OCI-LY1 (cell line): ENCODE measurements around the gene HECW1.

Experiments
- H2AFZ ChIP-seq: fragments of 200-600 bp; sonication (generic), shearing (Covaris generic); 2 replicates; pipeline ENCODE4 v1.6.0; 2014; ENCODE audit warnings: antibody characterized with exemption, mild to moderate bottlenecking, low read length
- H3F3A ChIP-seq: fragments of 200-600 bp; sonication (generic), shearing (Covaris generic); 2 replicates; pipeline ENCODE4 v1.6.0; 2014; ENCODE audit warnings: mild to moderate bottlenecking, antibody characterized with exemption, low read length, moderate library complexity; ENCODE audit not compliant: insufficient read depth
- H3K27ac ChIP-seq: fragments of 200-600 bp; sonication (generic); 2 replicates; pipeline ENCODE4 v1.5.1; 2014; ENCODE audit warnings: low read length, mixed run types, mild to moderate bottlenecking, low read depth; ENCODE audit not compliant: poor library complexity, severe bottlenecking
- H3K27me3 ChIP-seq: fragments of 200-600 bp; sonication (generic); 2 replicates; pipeline ENCODE4 v1.6.0; 2014; ENCODE audit warnings: antibody characterized with exemption, mild to moderate bottlenecking, low read length, moderate library complexity; ENCODE audit not compliant: insufficient read depth
- H3K36me3 ChIP-seq: fragments of 200-600 bp; sonication (generic); 2 replicates; pipeline ENCODE4 v1.6.1; 2014; ENCODE audit warnings: mild to moderate bottlenecking, antibody characterized with exemption, low read length, moderate library complexity, mixed read lengths; ENCODE audit not compliant: insufficient read depth
- H3K4me1 ChIP-seq: fragments of 200-600 bp; sonication (generic); 2 replicates; pipeline ENCODE4 v1.5.1; 2014; ENCODE audit warnings: mild to moderate bottlenecking, low read length, moderate library complexity; ENCODE audit not compliant: insufficient read depth, severe bottlenecking
- H3K4me2 ChIP-seq: fragments of 200-600 bp; sonication (generic), shearing (Covaris generic); 2 replicates; pipeline ENCODE4 v1.6.1; 2014; ENCODE audit warnings: low read length
- H3K4me3 ChIP-seq: fragments of 200-600 bp; sonication (generic); 2 replicates; pipeline ENCODE4 v1.5.1; 2014; ENCODE audit warnings: low read length, low read depth, mild to moderate bottlenecking, mixed read lengths; ENCODE audit not compliant: poor library complexity, severe bottlenecking
- H3K79me2 ChIP-seq: fragments of 200-600 bp; shearing (Covaris generic); 2 replicates; pipeline ENCODE4 v1.6.1; 2016; ENCODE audit warnings: mixed run types, low read length, mixed read lengths; ENCODE audit not compliant: insufficient read depth
- H3K9ac ChIP-seq: fragments of 200-600 bp; sonication (generic), shearing (Covaris generic); 2 replicates; pipeline ENCODE4 v1.6.1; 2014; ENCODE audit warnings: mild to moderate bottlenecking, low read length, mixed read lengths
- H3K9me2 ChIP-seq: fragments of 200-600 bp; sonication (generic), shearing (Covaris generic); 2 replicates; pipeline ENCODE4 v1.6.1; 2014; ENCODE audit warnings: low read depth, mild to moderate bottlenecking, low read length, mixed read lengths
- H3K9me3 ChIP-seq: fragments of 200-600 bp; shearing (Covaris generic); 2 replicates; pipeline ENCODE4 v1.6.1; 2014; ENCODE audit warnings: low read length, mixed read lengths
- H4K20me1 ChIP-seq: fragments of 200-600 bp; sonication (generic), shearing (Covaris generic); 2 replicates; pipeline ENCODE4 v1.6.0; 2016; ENCODE audit warnings: mild to moderate bottlenecking, low read length; ENCODE audit not compliant: insufficient read depth
- CTCF ChIP-seq: fragments of 200-600 bp; sonication (generic), shearing (Covaris generic); IDR thresholded peaks from 2 replicates; pipeline ENCODE4 v1.5.1; 2017; ENCODE audit warnings: mild to moderate bottlenecking, antibody characterized with exemption, low read length, moderate library complexity, mixed read lengths
- EZH2 ChIP-seq: fragments of 200-600 bp; sonication (generic), shearing (Covaris generic); IDR thresholded peaks from 2 replicates; pipeline ENCODE4 v1.8.0; 2017; ENCODE audit warnings: borderline replicate concordance, mixed run types, mild to moderate bottlenecking, antibody characterized with exemption, low read length, moderate library complexity, mixed read lengths

The HECW1 gene

GRCh38 chr7:43169076-43169475 lies 56.6 kb downstream of the HECW1 start:
- TF ChIP-seq CTCF (no peak), EZH2 (no peak)
- Histone ChIP-seq H3K9ac (no peak overlapping the region), H3F3A (no peaks in the 10 kb centered on the region), H3K27me3 (no peaks in the 10 kb centered on the region; the same call in 1 of the 2 replicates), H3K27ac (no peak overlapping the region), H3K4me2 (no peak overlapping the region), H3K9me3 (no peaks in the 10 kb centered on the region), H2AFZ (no peak overlapping the region), H3K4me1 (no peaks in the 10 kb centered on the region), H3K9me2 (no peaks in the 10 kb centered on the region), H3K36me3 (no peaks in the 10 kb centered on the region), H3K79me2 (no peaks in the 10 kb centered on the region), H3K4me3 (no peak overlapping the region), H4K20me1 (no peaks in the 10 kb centered on the region)

GRCh38 chr7:43170571-43170970 lies 58.1 kb downstream of the HECW1 start:
- H4K20me1 ChIP-seq = no peaks in the 10 kb centered on the region
- no peak overlapping the region for H2AFZ ChIP-seq
- TF ChIP-seq CTCF = no peak
- no peak for TF ChIP-seq EZH2
- no peaks in the 10 kb centered on the region for H3F3A ChIP-seq
- H3K9ac ChIP-seq = no peak overlapping the region
- no peak overlapping the region for H3K4me2 ChIP-seq
- no peaks in the 10 kb centered on the region for H3K9me3 ChIP-seq
- no peaks in the 10 kb centered on the region for H3K36me3 ChIP-seq
- no peaks in the 10 kb centered on the region for H3K4me1 ChIP-seq
- H3K4me3 ChIP-seq = no peak overlapping the region
- H3K27me3 ChIP-seq = no peaks in the 10 kb centered on the region; the same call in 1 of the 2 replicates
- no peak overlapping the region for H3K27ac ChIP-seq
- H3K79me2 ChIP-seq = no peaks in the 10 kb centered on the region
- no peaks in the 10 kb centered on the region for H3K9me2 ChIP-seq

DNA sequence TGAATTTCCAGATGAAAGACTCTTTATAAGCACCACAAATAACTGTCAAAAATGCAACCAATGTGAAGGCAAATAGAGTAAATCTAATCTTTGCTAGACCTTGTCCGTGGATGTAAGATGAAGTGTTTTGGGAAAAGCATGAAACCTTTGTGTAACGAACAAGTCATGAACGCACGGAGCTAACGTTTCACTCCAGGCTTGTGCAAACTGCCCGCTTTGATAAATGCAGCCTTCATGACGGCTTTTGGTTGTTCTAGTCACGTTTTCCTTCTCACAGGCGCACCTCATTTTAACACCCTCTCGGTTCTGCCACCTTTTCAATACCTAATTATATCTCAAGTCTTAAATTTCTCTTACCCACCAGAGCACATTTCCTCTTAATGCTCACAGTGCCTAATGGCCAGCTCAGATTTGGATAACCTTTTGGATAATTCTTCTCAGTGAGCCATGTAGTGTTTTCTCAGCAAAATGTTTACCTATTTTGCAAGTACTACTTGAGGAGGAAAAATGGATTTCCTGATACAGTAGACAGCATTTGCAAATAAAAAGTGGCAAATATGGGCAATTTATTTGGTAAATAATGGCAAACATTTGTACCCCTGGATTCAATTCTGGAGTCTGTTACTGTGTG lies 63.2 kb downstream of the HECW1 start:
- no peak for TF ChIP-seq CTCF
- Histone ChIP-seq H2AFZ (no peak overlapping the region), H3F3A (no peaks in the 10 kb centered on the region), H3K9ac (no peak overlapping the region), H3K27me3 (no peaks in the 10 kb centered on the region), H3K36me3 (no peaks in the 10 kb centered on the region), H3K4me1 (no peaks in the 10 kb centered on the region), H3K27ac (no peak overlapping the region), H3K4me3 (no peak overlapping the region), H3K79me2 (no peaks in the 10 kb centered on the region), H3K9me3 (no peaks in the 10 kb centered on the region), H4K20me1 (no peaks in the 10 kb centered on the region), H3K4me2 (no peak overlapping the region), H3K9me2 (no peaks in the 10 kb centered on the region)
